Heart left ventricle (tissue), 13 donors: ENCODE measurements around the gene FBF1.

Experiments used
- POLR2A ChIP-seq, 2 donors: fragments of 450-650 bp; IDR thresholded peaks; one replicate each; pipeline ENCODE4 v1.6.1; 2017; ENCODE audit warnings: antibody characterized with exemption in 2 of 2, mild to moderate bottlenecking in 2 of 2, moderate library complexity in 2 of 2
- TF ChIP-seq, protein P1 (sequence below), 12 donors: fragments of 200-600 bp; sonication (generic) in 4 of 12; IDR thresholded peaks; one replicate each; pipeline versions ENCODE4 v1.5.0 to v1.8.0; 2018 to 2022; ENCODE audit warnings: antibody characterized with exemption in 12 of 12, mild to moderate bottlenecking in 5 of 12
- donor health status: ischemic (EF 13 %, LVEDD 7.1; RV severe dilation, severe dysfunction).
- donor health status: DM: no; HTN: yes; CAD: no.
- donor health status: DM: no; HTN: no; CAD: no.
- donor health status: ischemic (EF 25% LVEDD 6.9; RV normal size, moderate dysfunction).
- donor health status: ischemic (EF 25% LVEDD 5.7; RV mildly dilated, moderate dysfunction).
- donor health status: ischemic (EF 35%, LVEDD 5.7; RV mildly dilated, moderate dysfunction).
- donor health status: nonischemic (EF 11% LVEDD 7.7; RV severe dilation, severe dysfunction).
- donor health status: DM: yes; HTN: yes; CAD: no.
- donor health status: PGD.
- donor health status: ischemic (EF 29% LVEDD 5.4; RV normal size, mild dysfunction).
- donor health status: nonischemic (EF 23%, LVEDD 6.1; RV moderate dilation, normal function).

DNA sequence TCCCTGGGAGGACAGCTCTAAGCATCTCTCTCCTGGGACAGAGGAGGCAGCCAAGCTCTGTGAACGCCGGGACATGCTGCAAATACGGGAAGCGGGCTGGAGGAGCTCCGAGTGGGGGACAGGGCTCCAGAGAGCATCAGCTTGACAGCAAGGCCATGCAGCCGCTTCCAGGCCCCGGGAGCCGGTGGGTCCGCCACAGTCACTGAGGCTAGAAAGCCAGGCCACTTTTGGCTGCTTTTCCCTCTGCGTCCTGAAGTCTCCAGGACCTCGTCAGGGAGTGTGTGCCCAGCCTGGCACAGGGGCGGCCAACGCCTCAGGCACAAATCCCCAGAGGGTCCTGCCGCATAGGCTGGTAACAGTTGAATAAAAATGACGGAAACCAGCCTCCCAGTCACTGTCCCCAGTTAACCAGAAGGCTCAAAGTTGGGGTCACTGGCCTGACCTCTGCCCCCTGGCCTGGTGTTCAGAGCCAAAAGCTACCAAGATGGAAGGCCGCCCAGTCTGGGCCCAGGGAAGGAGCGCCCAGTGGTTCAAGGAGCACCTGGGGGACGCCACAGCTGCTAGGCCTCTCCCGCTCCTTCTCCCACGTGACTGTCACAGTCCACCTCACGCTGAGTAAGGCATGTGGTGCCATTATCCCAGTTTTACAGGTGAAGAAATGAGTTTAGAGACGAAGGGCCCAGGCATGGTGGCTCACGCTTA lies 40.9 kb downstream of the FBF1 start:
- TF ChIP-seq, protein P1, sequence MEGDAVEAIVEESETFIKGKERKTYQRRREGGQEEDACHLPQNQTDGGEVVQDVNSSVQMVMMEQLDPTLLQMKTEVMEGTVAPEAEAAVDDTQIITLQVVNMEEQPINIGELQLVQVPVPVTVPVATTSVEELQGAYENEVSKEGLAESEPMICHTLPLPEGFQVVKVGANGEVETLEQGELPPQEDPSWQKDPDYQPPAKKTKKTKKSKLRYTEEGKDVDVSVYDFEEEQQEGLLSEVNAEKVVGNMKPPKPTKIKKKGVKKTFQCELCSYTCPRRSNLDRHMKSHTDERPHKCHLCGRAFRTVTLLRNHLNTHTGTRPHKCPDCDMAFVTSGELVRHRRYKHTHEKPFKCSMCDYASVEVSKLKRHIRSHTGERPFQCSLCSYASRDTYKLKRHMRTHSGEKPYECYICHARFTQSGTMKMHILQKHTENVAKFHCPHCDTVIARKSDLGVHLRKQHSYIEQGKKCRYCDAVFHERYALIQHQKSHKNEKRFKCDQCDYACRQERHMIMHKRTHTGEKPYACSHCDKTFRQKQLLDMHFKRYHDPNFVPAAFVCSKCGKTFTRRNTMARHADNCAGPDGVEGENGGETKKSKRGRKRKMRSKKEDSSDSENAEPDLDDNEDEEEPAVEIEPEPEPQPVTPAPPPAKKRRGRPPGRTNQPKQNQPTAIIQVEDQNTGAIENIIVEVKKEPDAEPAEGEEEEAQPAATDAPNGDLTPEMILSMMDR (IDR thresholded peaks at IDR 0.05): no peak
- no peak for TF ChIP-seq POLR2A (IDR thresholded peaks at IDR 0.05)
